B cell (primary cell): ENCODE measurements around the gene FOXP4.

Source experiments
- CTCF ChIP-seq: fragments of 200-600 bp; IDR thresholded peaks from one replicate; pipeline ENCODE4 v1.8.0; 2022; ENCODE audit warnings: antibody characterized with exemption, mild to moderate bottlenecking
- EZH2 ChIP-seq: IDR thresholded peaks from 2 replicates; pipeline ENCODE4 v1.6.1; 2012; ENCODE audit warnings: borderline replicate concordance, low read depth, mild to moderate bottlenecking, moderate library complexity, low read length; ENCODE audit not compliant: insufficient read depth, poor library complexity, severe bottlenecking

GRCh38 chr6:41607036-41607435 is 60.9 kb downstream of the FOXP4 start:
- TF ChIP-seq CTCF (no peak), EZH2 (no peak)
